Keratinocyte (primary cell): ENCODE results near the gene NPNT. TPM values are rescaled to one million over a fixed set of nuclear protein-coding genes. Genes with fewer than 3 reads are reported as not detected.

Experiments
- DNase-seq: peaks from one replicate; pipeline ENCODE4 v3.0.0-alpha.2; 2011; ENCODE audit warnings: low read depth, missing footprints, low spot score
- FAIRE-seq: peaks from 2 replicates; lab custom pipeline; 2011; peaks lifted over from hg19 to GRCh38; lab: Jason Lieb, UNC
- H2AFZ ChIP-seq: 2 replicates; pipeline ENCODE4 v1.6.0; 2012; ENCODE audit warnings: low read length, control low read depth, inconsistent platforms; ENCODE audit not compliant: control insufficient read depth
- H3K27ac ChIP-seq: 2 replicates; pipeline ENCODE4 v1.5.1; 2011; ENCODE audit warnings: low read length; ENCODE audit not compliant: control insufficient read depth, insufficient read depth
- H3K27me3 ChIP-seq: 3 replicates; pipeline ENCODE4 v1.6.0; 2011; ENCODE audit warnings: low read length; ENCODE audit not compliant: control insufficient read depth, insufficient read depth; ENCODE audit errors: extremely low read depth
- H3K36me3 ChIP-seq, 2 experiments: 2 replicates in 1 of 2; 3 replicates in 1 of 2; pipeline ENCODE4 v1.5.1; 2011; ENCODE audit warnings: low read length in 2 of 2, mild to moderate bottlenecking in 1 of 2; ENCODE audit not compliant: control insufficient read depth in 2 of 2, insufficient read depth in 2 of 2; ENCODE audit errors: extremely low read depth in 1 of 2
- H3K4me1 ChIP-seq: 3 replicates; pipeline ENCODE4 v1.5.1; 2011; ENCODE audit warnings: low read length; ENCODE audit not compliant: control insufficient read depth, insufficient read depth; ENCODE audit errors: extremely low read depth
- H3K4me2 ChIP-seq: 3 replicates; pipeline ENCODE4 v1.6.0; 2011; ENCODE audit warnings: low read depth, low read length; ENCODE audit not compliant: control insufficient read depth, insufficient read depth; ENCODE audit errors: extremely low read depth
- H3K4me3 ChIP-seq, 3 experiments: fragments of 200-600 bp in 1 of 3; sonication (generic) in 1 of 3; 2 replicates in 2 of 3; 3 replicates in 1 of 3; pipeline ENCODE4 v1.5.1; 2011 to 2016; ENCODE audit warnings: low read length in 3 of 3, mild to moderate bottlenecking in 3 of 3, control low read depth in 2 of 3, inconsistent platforms in 1 of 3, low read depth in 1 of 3, mixed read lengths in 1 of 3, mixed run types in 1 of 3, moderate library complexity in 1 of 3; ENCODE audit not compliant: control insufficient read depth in 2 of 3, insufficient read depth in 2 of 3; ENCODE audit errors: extremely low read depth in 1 of 3
- H3K79me2 ChIP-seq: 2 replicates; pipeline ENCODE4 v1.6.0; 2012; ENCODE audit warnings: low read length; ENCODE audit not compliant: control insufficient read depth, insufficient read depth
- H3K9ac ChIP-seq: 3 replicates; pipeline ENCODE4 v1.6.0; 2011; ENCODE audit warnings: low read length; ENCODE audit not compliant: control insufficient read depth, insufficient read depth; ENCODE audit errors: extremely low read depth
- H3K9me1 ChIP-seq: 3 replicates; pipeline ENCODE4 v1.6.0; 2011; ENCODE audit warnings: low read length; ENCODE audit not compliant: control insufficient read depth, insufficient read depth; ENCODE audit errors: extremely low read depth
- H3K9me3 ChIP-seq: 2 replicates; pipeline ENCODE4 v1.5.1; 2012; ENCODE audit warnings: low read depth, low read length; ENCODE audit not compliant: control insufficient read depth
- H4K20me1 ChIP-seq: 3 replicates; pipeline ENCODE4 v1.6.0; 2011; ENCODE audit warnings: low read length; ENCODE audit not compliant: control insufficient read depth, insufficient read depth; ENCODE audit errors: extremely low read depth
- CTCF ChIP-seq, 3 experiments: IDR thresholded peaks in 1 of 3; conservative IDR thresholded peaks in 1 of 3; optimal IDR thresholded peaks in 1 of 3; 2 replicates in 2 of 3; 3 replicates in 1 of 3; pipeline versions ENCODE3 to v1.5.1; 2011; ENCODE audit warnings: low read length in 3 of 3, mild to moderate bottlenecking in 3 of 3, moderate library complexity in 2 of 3, control low read depth in 1 of 3, inconsistent platforms in 1 of 3; ENCODE audit not compliant: insufficient read depth in 2 of 3; ENCODE audit errors: extremely low read depth in 1 of 3
- EZH2 ChIP-seq: IDR thresholded peaks from one replicate; pipeline ENCODE4 v1.6.1; 2012; ENCODE audit warnings: inconsistent platforms, mild to moderate bottlenecking, low read length, moderate library complexity
- dilution Hi-C: fragments of 300-500 bp; cut with MboI; formaldehyde crosslinking; loops from one replicate; pipeline ENCODE4 v1.7.0; 2020; ENCODE audit warnings: low sequenced_read_pairs; ENCODE audit not compliant: extremely low pct_ligation_motif_present
- polyA plus RNA-seq, 5 experiments: library from polyadenylated mRNA; depleted of rRNA in 3 of 5; stranded (reverse) in 3 of 5; stranded (forward) in 1 of 5; unstranded in 1 of 5; fragments of >200 nt; gene quantifications; 1 replicate in 1 of 5; 2 replicates in 3 of 5; 3 replicates in 1 of 5; pipeline versions ENCODE4 v1.2.1 to v1.2.3, GENCODE V29; 2011 to 2012; ENCODE audit warnings: missing spikeins in 2 of 5, low read depth in 1 of 5, low replicate concordance in 1 of 5

Gene NPNT
- polyA plus RNA-seq, 1 donor (not counting 4 experiments of a cell fraction or from before 2014, with no cell fraction given), result 0.46 TPM

- Histone ChIP-seq H3K4me2 (no peak overlapping the region), H3K9ac (no peak overlapping the region), H3K27ac (no peak overlapping the region), H3K79me2 (no peaks in the 10 kb centered on the region), H3K4me3 (no peak overlapping the region), H3K9me3 (no peaks in the 10 kb centered on the region), H3K9me1 (no peaks in the 10 kb centered on the region), H3K4me1 (no peaks in the 10 kb centered on the region), H2AFZ (no peak overlapping the region), H3K36me3 (no peaks in the 10 kb centered on the region), H3K27me3 (no peaks in the 10 kb centered on the region), H4K20me1 (no peaks in the 10 kb centered on the region)
- no peak for TF ChIP-seq EZH2
- TF ChIP-seq CTCF (optimal IDR thresholded peaks at IDR 0.05 in 1 of 3, IDR thresholded peaks at IDR 0.05 in 1 of 3, conservative IDR thresholded peaks at IDR 0.05 in 1 of 3; ENCODE audit: extremely low read depth in 1 of 3, insufficient read depth in 2 of 3, low read length in 3 of 3), result no peak
- DNase-seq (no peak), FAIRE-seq (no peak)
- dilution Hi-C loops, result no loop called here
Measured at GRCh38 chr4:105972946-105973621, 77.8 kb downstream of the NPNT start.

- H4K20me1 ChIP-seq, result no peaks in the 10 kb centered on the region
- no peaks in the 10 kb centered on the region for H3K9me1 ChIP-seq
- H3K36me3 ChIP-seq, result no peaks in the 10 kb centered on the region
- H3K27me3 ChIP-seq, result no peaks in the 10 kb centered on the region
- no peak overlapping the region for H2AFZ ChIP-seq
- no peaks in the 10 kb centered on the region for H3K9me3 ChIP-seq
- peaks cover 6% of the 10 kb centered on the region for H3K4me1 ChIP-seq
- TF ChIP-seq CTCF (optimal IDR thresholded peaks at IDR 0.05 in 1 of 3, IDR thresholded peaks at IDR 0.05 in 1 of 3, conservative IDR thresholded peaks at IDR 0.05 in 1 of 3; ENCODE audit: extremely low read depth in 1 of 3, insufficient read depth in 2 of 3, low read length in 3 of 3), result no peak
- no peak for TF ChIP-seq EZH2
- no peak overlapping the region for H3K9ac ChIP-seq
- no peak overlapping the region for H3K4me3 ChIP-seq
- no peak overlapping the region for H3K27ac ChIP-seq
- FAIRE-seq (no peak), DNase-seq (no peak)
- H3K79me2 ChIP-seq, result no peaks in the 10 kb centered on the region
- no peak overlapping the region for H3K4me2 ChIP-seq
- dilution Hi-C loops, result no loop called here
Measured at GRCh38 chr4:105976915-105977314, 81.6 kb downstream of the NPNT start.
